SK-N-SH treated with all-trans-retinoic acid at 6 μM for 48 hours (cell line): Measurements from ENCODE around the gene CD244.
A peak's percentile ranks its signal among the peaks of the same experiment; 100 is the strongest.

Experiments used
- ATAC-seq: fragments of 200-7000 bp; cut with Tn5 transposase; 3 replicates; pipeline ENCODE4 v1.9.1; 2020; ENCODE audit warnings: mild to moderate bottlenecking, moderate library complexity
- ARNTL ChIP-seq: fragments of 450-650 bp; formaldehyde crosslinking; IDR thresholded peaks from 2 replicates; pipeline ENCODE4 v1.5.0; 2020; ENCODE audit warnings: low read depth, mild to moderate bottlenecking, moderate library complexity, borderline replicate concordance
- BACH2 ChIP-seq: fragments of 250-450 bp; sonication (Bioruptor Pico); IDR thresholded peaks from 2 replicates; pipeline ENCODE4 v1.9.0; 2021; ENCODE audit warnings: mild to moderate bottlenecking, borderline replicate concordance
- CREB5 ChIP-seq: fragments of 250-450 bp; sonication (Bioruptor Pico); IDR thresholded peaks from 2 replicates; pipeline ENCODE4 v1.5.1; 2020; ENCODE audit warnings: low read depth, mild to moderate bottlenecking, moderate library complexity
- CSRNP3 ChIP-seq: fragments of 250-450 bp; sonication (Bioruptor Pico); IDR thresholded peaks from 2 replicates; pipeline ENCODE4 v1.5.1; 2021; ENCODE audit warnings: mild to moderate bottlenecking, moderate library complexity
- ESRRG ChIP-seq: fragments of 250-450 bp; sonication (Bioruptor Pico); IDR thresholded peaks from 2 replicates; pipeline ENCODE4 v1.6.1; 2021; ENCODE audit warnings: mild to moderate bottlenecking
- ISL1 ChIP-seq: fragments of 250-450 bp; sonication (Bioruptor Pico); IDR thresholded peaks from 2 replicates; pipeline ENCODE4 v2.1.2; 2022; ENCODE audit warnings: mild to moderate bottlenecking, moderate library complexity
- OSR1 ChIP-seq: fragments of 250-450 bp; sonication (Bioruptor Pico); IDR thresholded peaks from 2 replicates; pipeline ENCODE4 v1.8.0; 2022; ENCODE audit warnings: moderate library complexity, mild to moderate bottlenecking, inconsistent platforms
- PATZ1 ChIP-seq: fragments of 250-450 bp; sonication (Bioruptor Pico); IDR thresholded peaks from 2 replicates; pipeline ENCODE4 v1.8.0; 2020; ENCODE audit warnings: mild to moderate bottlenecking, moderate library complexity, borderline replicate concordance
- POU6F1 ChIP-seq: fragments of 250-450 bp; sonication (Bioruptor Pico); IDR thresholded peaks from 2 replicates; pipeline ENCODE4 v1.8.0; 2021; ENCODE audit warnings: low read depth, mild to moderate bottlenecking, moderate library complexity, borderline replicate concordance
- PPARA ChIP-seq: fragments of 250-450 bp; sonication (Bioruptor Pico); IDR thresholded peaks from 2 replicates; pipeline ENCODE4 v1.5.0; 2020; ENCODE audit warnings: mild to moderate bottlenecking, borderline replicate concordance
- RARB ChIP-seq: fragments of 250-450 bp; sonication (Bioruptor Pico); IDR thresholded peaks from 2 replicates; pipeline ENCODE4 v1.8.0; 2021; ENCODE audit warnings: mild to moderate bottlenecking, moderate library complexity
- TCF4 ChIP-seq: fragments of 250-450 bp; sonication (Bioruptor Pico); IDR thresholded peaks from 2 replicates; pipeline ENCODE4 v1.8.0; 2021; ENCODE audit warnings: mild to moderate bottlenecking, moderate library complexity, borderline replicate concordance
- TOX ChIP-seq: fragments of 250-450 bp; sonication (Bioruptor Pico); IDR thresholded peaks from 2 replicates; pipeline ENCODE4 v1.8.0; 2021; ENCODE audit warnings: mild to moderate bottlenecking, moderate library complexity, borderline replicate concordance
- TSHZ2 ChIP-seq: fragments of 250-450 bp; sonication (Bioruptor Pico); IDR thresholded peaks from 2 replicates; pipeline ENCODE4 v1.5.0; 2020; ENCODE audit warnings: mild to moderate bottlenecking, moderate library complexity
- ZC3H10 ChIP-seq: fragments of 250-450 bp; sonication (Bioruptor Pico); IDR thresholded peaks from 2 replicates; pipeline ENCODE4 v1.5.1; 2021; ENCODE audit warnings: mild to moderate bottlenecking, moderate library complexity
- ZFP3 ChIP-seq: fragments of 250-450 bp; sonication (Bioruptor Pico); IDR thresholded peaks from 2 replicates; pipeline ENCODE4 v1.5.0; 2020; ENCODE audit warnings: mild to moderate bottlenecking, moderate library complexity
- ZFP30 ChIP-seq: fragments of 450-650 bp; formaldehyde crosslinking; IDR thresholded peaks from 2 replicates; pipeline ENCODE4 v1.5.0; 2022; ENCODE audit warnings: mild to moderate bottlenecking, moderate library complexity
- ZNF70 ChIP-seq: fragments of 450-650 bp; formaldehyde crosslinking; IDR thresholded peaks from 2 replicates; pipeline ENCODE4 v1.5.0; 2020; ENCODE audit warnings: mild to moderate bottlenecking, moderate library complexity
- ZNF8 ChIP-seq: fragments of 450-650 bp; formaldehyde crosslinking; IDR thresholded peaks from 2 replicates; pipeline ENCODE4 v1.5.0; 2020; ENCODE audit warnings: mild to moderate bottlenecking, moderate library complexity

The CD244 gene

GRCh38 chr1:160834945-160835565, 27.6 kb downstream of the CD244 start:
- ATAC-seq, result peak; percentile 32; the same call in 2 of the 3 replicates
- no peak for TF ChIP-seq PPARA
- no peak for TF ChIP-seq TSHZ2 (CRISPR knock-in tag)
- TF ChIP-seq RARB (CRISPR knock-in tag), result no peak
- no peak for TF ChIP-seq POU6F1 (CRISPR knock-in tag)
- TF ChIP-seq CSRNP3 (CRISPR knock-in tag), result no peak
- no peak for TF ChIP-seq CREB5 (CRISPR knock-in tag)
- no peak for TF ChIP-seq ESRRG
- no peak for TF ChIP-seq PATZ1
- TF ChIP-seq ISL1 (CRISPR knock-in tag), result no peak
- no peak for TF ChIP-seq TCF4
- TF ChIP-seq ZC3H10 (CRISPR knock-in tag), result no peak
- TF ChIP-seq OSR1 (CRISPR knock-in tag), result no peak
- TF ChIP-seq ZNF8 (CRISPR knock-in tag), result no peak
- TF ChIP-seq ARNTL (CRISPR knock-in tag), result no peak
- TF ChIP-seq ZFP30 (CRISPR knock-in tag), result no peak
- no peak for TF ChIP-seq TOX (CRISPR knock-in tag)

GRCh38 chr1:160830321-160831153, 32.1 kb downstream of the CD244 start:
- ATAC-seq, result peak; percentile 85
- no peak for TF ChIP-seq ESRRG
- TF ChIP-seq RARB (CRISPR knock-in tag), result no peak
- no peak for TF ChIP-seq BACH2 (CRISPR knock-in tag)
- no peak for TF ChIP-seq ZNF70 (CRISPR knock-in tag)
- no peak for TF ChIP-seq ZC3H10 (CRISPR knock-in tag)
- TF ChIP-seq ZFP30 (CRISPR knock-in tag), result no peak
- no peak for TF ChIP-seq ZFP3 (CRISPR knock-in tag)
- no peak for TF ChIP-seq CSRNP3 (CRISPR knock-in tag)
- no peak for TF ChIP-seq PPARA
- TF ChIP-seq POU6F1 (CRISPR knock-in tag), result no peak
- TF ChIP-seq ZNF8 (CRISPR knock-in tag), result no peak
